ENCODE results near the gene PTMA.

Gene PTMA

GRCh38 chr2:231668981-231669380 lies 39.3 kb upstream of the PTMA start:
- H3K4me3 ChIP-seq (ENCODE audit: low read depth, low read length): no peak overlapping the region
- TF ChIP-seq CTCF (IDR thresholded peaks at IDR 0.05; ENCODE audit: borderline replicate concordance, insufficient read depth, low read depth, low read length): no peak

GRCh38 chr2:231671270-231672050 lies 36.9 kb upstream of the PTMA start:
- H3K4me3 ChIP-seq (ENCODE audit: low read depth, low read length): peak overlapping the region; percentile 68
- TF ChIP-seq CTCF (IDR thresholded peaks at IDR 0.05; ENCODE audit: borderline replicate concordance, insufficient read depth, low read depth, low read length): no peak

GRCh38 chr2:231672617-231673347 lies 35.5 kb upstream of the PTMA start:
- H3K4me3 ChIP-seq (ENCODE audit: low read depth, low read length): peak overlapping the region; percentile 17

GRCh38 chr2:231673348-231673770 lies 35.0 kb upstream of the PTMA start:
- peak overlapping the region; percentile 17 for H3K4me3 ChIP-seq (ENCODE audit: low read depth, low read length)
- no peak for TF ChIP-seq CTCF (IDR thresholded peaks at IDR 0.05; ENCODE audit: borderline replicate concordance, insufficient read depth, low read depth, low read length)

More at GRCh38 chr2:231672617-231673347, 35.5 kb upstream of the PTMA start:
- TF ChIP-seq CTCF (IDR thresholded peaks at IDR 0.05; ENCODE audit: borderline replicate concordance, insufficient read depth, low read depth, low read length): peak; percentile 73

- TF ChIP-seq CTCF (IDR thresholded peaks at IDR 0.05; ENCODE audit: borderline replicate concordance, insufficient read depth, low read depth, low read length): peak; percentile 90
- no peak overlapping the region for H3K4me3 ChIP-seq (ENCODE audit: low read depth, low read length)
These were observed 33.6 kb upstream of the PTMA start for GRCh38 chr2:231674587-231675338.

GRCh38 chr2:231676243-231676642 lies 32.1 kb upstream of the PTMA start:
- TF ChIP-seq CTCF (IDR thresholded peaks at IDR 0.05; ENCODE audit: borderline replicate concordance, insufficient read depth, low read depth, low read length): no peak
- H3K4me3 ChIP-seq (ENCODE audit: low read depth, low read length): no peak overlapping the region
